Activated CD4-positive, alpha-beta T cell treated with anti-CD3 and anti-CD28 coated beads, Interleukin-2, amount 50 U/mL, for 4 hours (primary cell): ENCODE data around the gene OR2F1.

Experiments
- DNase-seq, 2 experiments: peaks; one replicate each; pipeline ENCODE4 v3.0.0-alpha.2; 2020

OR2F1 gene

DNA sequence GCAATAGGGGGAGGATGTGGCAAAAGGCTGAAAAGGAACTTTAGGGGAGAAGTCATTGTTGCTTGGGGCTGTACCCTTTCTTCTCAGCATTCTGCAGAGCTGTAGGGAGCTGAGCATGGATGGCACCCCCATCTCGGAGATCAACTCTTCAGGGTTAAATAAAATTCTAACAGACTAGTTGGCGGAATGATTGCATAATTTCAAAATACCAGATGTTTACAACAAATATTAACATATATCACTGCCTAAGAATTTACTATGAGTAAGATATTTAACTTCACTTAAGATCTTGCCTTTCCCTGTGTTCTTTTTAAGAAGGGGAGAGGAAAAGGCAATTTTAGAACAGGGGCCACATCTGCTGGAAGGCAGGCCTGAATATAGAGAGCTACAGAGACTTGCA is 509 bp upstream of the OR2F1 start:
- no peak for DNase-seq

DNA sequence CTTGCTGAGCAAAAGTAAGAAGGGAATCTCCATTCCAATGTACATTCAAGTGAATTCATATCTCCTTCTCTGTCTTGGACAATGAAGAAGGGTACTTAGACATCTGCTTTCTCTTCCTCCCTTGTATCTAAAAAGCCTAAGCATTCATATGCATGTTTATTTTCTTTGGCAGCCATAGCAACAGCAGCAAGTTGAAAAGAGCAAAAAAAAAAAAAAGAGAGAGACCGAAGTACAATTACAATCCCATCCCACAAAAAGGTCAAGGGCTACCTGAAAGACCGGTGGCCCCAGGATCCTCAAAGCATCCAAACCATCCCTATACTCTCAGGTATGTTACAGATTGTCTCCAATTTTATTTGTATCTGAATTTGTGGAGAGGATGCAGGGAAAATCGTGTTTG is 4.1 kb downstream of the OR2F1 start:
- no peak for DNase-seq

DNA sequence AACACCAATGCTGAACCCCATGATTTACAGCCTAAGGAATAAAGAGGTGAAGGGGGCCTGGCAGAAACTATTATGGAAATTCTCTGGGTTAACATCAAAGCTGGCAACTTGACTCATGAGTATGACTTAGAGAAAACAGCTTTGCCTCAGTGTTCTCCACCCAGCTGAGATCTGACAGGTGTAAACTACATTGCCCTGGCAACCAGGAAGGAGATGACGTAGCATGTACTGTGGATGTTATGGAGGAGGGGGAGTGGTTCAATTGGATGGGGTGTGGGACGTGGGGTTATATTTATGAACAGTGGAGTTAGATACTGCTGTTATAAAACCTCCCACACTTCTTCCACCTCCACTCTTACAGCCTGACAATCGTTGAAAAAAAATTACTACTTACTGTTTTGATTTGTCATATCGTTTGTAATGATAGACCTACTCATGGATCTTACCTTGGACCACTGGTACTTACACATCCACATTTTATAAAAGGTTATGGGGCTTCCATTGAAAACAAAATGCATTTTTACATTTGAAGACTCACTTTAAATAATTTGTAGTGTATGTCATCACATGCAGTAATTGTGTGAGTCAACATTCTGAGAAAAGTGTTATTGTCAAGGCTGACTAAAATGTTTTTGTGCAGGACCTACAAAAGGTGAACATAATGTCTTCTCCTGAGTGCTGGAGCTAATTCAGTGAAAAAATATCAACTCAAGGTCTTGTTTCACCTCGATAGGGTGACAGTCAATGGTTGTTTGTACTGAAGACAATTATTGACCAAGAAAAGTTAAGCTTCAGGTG is 6.4 kb downstream of the OR2F1 start:
- no peak for DNase-seq

DNA sequence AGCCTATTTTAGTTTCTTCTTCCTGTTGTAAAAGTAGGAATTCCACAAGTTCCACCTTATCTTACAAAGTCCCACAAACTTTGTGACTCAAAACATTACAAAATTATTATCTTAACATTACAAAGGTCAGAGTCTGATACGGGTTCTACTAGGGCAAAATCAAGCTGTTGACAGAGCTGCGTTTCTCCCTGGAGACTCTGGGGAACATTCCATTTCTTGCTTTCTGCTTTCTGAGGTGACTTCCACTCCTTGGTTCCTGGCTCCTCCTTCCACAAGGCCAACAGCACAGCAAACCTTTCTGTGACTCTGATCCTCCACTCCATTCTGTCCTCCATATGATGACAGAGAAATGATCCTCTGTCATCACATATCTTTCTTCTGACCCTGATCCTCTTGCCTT is 10.6 kb downstream of the OR2F1 start:
- no peak for DNase-seq

DNA sequence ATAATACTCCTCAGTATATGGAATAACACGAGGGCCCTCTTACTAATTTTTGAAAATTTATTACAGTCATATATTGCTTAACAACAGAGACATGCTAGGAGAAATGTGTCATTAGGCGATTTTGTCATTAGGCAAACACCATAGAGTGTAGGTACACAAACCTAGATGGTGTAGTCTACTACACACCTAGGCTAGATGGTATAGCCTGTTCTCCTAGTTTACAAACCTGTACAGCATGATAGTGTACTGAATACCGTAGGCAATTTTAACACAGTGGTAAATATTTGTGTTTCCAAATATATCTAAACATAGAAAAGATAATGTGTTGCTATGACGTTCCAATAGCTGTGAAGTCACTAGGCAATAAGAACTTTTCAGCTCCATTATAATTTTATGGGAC is 12.8 kb downstream of the OR2F1 start:
- DNase-seq = no peak

DNA sequence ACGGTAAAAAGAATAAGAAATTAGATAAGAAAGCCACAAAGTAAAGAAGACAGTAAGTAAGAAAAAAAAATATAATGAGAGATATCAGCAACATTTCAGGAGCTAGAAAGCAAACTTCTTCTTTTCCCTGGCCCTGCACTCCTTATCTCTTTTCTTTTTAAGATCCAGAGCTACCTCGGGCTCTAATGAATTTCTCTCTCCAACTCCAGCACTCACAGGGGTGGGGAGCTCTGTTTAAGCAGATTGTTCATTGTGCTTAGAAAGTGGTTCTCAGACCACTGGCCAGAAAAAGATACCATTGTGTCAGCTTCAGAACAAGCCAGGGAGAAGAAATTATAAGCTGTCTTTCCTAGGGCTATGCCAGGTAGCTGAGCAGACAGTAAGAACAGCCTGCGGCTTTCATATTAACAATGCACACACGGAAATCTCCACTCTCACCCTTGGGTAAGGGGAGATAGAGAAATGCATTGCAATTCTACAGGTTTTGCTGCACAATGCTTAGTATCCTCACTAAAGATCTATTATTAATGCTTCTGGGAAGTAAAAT is 19.3 kb downstream of the OR2F1 start:
- no peak for DNase-seq

DNA sequence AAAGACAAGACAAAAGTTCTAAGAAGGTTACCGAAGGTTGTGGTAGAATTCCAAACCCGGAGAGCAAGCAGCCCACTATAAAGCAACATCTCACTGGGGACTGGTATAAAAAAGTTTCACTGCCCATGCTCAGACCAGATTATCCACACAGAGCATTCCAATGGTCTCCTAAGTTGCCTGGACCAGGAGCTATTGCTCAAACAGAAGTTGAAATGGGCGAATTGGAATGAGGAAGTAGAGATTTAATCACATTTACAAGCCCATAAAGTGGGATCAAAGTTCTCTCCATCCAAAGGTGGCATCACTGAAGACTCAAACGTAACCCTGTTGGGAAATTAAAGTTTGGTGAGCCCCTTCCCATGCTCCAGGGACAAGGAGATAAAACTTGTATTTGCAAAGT is 19.8 kb downstream of the OR2F1 start:
- no peak for DNase-seq

DNA sequence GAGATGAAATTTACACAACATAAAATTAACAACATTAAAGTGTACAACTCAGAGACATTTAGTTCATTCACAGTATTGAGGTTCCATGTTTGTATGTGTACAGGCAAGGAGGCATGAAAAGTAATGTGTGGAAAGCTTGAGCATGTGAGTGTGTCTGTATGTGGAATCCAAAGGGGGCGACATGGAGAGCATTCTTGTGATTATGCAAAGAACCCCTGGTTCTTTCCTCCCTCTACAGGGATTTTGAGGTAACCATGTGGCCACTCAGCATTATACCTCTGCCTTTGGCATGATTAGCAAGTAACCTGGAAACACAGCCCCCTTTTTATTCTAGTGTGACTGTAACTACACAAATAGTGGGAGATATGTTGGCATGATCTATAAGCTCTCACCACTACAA is 21.0 kb downstream of the OR2F1 start:
- DNase-seq = no peak

DNA sequence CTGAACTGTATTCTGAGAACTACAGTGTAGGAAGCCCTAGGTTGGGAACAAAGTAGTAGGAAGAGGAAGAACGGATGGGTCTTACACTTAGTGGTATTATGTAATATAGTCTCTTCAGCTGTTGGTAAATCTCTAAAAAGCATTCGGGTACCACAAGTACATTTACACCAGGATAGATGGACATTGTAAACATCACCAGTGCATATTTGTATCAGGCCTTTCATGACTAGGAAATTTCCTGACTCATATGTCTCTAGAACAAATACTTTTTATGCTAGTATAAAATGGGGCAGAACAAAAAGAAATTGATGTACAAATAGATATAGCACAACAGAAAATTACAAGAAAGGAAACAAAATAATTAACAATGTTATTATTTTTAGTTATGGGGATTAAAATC is 23.9 kb downstream of the OR2F1 start:
- DNase-seq = no peak

DNA sequence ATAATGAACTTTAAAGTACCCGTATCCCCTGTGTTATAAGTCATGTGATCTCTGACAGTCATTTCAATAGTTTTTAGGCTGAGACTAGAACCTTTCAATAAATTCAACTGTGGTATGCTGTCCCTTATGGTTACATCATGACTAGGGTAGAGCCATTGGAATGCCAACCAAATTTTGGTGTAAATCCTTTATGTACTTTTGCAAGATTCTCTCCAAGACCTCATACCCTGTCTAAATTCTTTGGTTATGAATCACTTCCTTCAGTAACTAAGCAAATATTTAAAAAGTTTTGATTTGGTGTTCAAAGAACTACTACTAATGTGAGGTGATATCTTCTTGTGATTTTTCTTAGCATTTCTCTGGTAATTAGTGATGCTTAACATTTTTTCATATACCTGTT is 24.7 kb downstream of the OR2F1 start:
- DNase-seq = no peak

DNA sequence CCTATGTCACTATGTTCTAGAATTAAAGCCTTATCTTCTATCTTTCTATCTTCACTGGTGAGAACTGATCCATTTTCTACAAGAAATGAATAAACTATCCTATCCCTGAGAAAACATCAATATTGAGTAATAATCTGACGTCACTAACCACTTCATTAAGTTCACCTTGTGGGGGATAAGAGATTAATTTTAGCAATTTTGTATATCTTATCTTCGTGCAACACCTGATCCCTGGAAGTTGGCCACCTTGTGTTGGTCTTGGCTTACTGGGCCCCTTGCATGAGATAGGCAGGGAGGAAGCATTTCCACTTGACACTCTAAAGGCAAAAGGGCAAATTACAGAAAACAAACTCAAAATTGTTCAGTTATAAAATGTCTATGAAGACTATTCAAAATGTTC is 25.4 kb downstream of the OR2F1 start:
- no peak for DNase-seq

DNA sequence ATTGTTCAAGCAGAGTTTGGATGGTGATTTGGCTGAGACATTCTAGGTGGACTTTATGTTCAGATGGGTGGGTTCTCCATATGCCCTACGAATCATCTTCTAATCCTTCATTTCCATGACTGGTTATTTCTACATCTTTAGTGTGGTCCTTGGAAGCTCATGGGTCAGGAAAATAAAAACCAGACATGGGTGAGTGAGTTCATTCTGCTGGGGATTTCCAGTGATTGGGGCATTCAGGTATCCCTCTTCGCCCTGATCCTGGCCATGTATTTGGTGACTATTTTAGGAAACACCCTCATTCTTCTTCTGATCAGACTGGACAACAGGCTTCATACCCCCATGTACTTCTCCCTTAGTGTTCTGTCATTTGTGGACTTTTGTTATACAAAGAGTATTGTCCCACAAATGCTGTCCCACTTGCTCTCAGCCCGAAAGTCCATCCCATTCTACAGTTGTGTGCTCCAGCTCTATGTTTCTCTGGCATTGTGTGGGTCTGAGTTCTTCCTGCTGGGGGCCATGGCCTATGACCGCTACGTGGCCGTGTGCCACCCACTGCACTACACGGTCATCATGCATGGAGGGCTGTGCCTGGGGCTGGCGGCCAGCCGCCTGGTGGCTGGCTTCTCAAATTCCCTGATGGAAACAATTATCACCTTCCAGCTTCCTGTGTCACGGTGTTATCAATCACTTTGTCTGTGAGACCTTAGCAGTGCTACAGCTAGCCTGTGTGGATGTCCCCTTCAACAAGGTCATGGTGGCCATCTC is 26.3 kb downstream of the OR2F1 start:
- DNase-seq = no peak

DNA sequence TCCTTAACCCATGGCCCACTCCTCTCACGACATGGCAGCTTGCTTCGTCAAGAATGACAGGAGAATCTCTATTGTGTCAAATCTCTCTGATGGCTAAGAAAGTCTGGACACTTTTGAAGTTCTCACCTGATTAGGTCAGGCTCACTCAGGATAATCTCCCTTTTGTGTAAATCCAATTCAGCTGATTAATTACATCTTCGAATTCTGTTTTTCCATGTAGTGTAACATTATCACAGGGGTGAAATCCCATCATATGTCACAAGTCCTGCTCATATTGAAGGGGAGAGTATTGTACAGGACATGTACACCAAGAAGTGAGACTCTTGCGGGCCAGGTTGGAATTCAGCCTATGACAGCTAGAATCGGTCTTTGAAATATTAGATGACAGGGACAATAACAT is 29.3 kb downstream of the OR2F1 start:
- no peak for DNase-seq

DNA sequence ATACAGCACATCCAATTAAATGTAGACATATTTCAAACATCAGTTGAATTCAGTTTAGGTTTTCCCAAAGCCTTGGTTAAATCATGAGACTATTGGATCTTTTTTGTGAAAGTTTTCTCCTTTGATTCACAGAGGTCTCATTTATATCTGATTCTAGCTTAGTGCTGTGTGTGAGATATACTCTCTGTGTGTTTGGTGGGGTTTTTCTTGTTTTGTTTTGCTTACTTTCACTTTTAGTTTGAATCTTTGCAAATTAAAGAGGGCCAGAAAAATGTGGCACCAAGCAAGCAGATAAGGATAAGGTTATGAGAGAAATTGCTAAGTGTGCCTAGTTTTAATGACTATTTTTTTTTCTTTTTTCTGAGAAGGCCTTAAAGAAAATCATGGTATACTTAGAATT is 32.9 kb downstream of the OR2F1 start:
- no peak for DNase-seq

DNA sequence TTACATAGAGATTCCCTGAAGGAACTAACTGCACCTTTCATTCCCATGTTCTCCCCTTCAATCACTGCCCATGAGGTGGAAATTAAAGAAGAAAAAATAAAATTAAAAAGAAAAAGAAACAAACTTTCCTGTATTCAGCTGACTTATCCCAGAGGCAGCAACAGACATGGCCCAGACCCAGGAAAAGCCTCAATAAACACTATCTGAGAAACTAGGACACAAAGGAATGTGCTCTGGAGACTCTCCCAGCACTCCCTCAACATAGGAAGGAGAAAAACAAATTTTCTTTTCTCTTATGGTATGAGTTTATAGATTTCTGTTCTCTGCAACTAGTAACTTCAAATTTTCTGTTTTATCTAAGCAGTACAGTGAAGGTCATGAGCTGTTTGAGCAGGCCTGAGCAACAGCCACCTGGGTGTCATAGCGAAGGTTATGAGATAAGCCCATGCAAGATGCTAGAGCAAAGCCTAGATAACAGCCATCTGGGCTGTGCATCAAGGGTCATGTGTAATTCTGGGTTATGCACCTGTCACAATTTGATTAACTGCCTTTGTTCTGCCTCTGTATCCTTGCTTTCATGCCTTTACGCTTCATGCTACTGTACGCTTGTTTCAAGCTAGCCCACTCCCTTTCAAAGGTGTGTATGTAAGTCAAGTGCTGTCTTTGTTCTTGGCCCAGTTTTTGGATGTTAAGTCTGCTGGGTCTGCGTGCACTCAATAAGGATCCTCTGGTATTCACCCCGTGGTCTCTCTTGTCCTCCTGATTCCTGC is 34.5 kb downstream of the OR2F1 start:
- DNase-seq = no peak

DNA sequence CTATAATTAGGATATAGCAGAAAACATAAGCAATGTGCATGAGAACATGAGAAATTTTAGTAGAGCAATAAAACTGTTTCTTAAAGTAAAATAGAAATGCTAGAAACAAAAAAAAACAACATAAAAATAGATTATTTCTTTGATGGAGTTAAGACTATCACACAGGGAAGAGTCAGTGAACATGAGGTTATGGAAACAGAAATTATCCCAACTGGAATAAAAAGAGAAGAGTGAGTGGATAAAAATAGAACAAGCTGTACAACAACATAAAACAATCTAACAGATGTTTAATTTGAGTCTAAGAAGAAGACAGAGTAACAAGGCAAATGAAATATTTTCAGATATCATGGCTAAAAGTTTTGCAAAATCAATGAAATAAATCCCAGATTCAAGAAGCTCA is 38.0 kb downstream of the OR2F1 start:
- no peak for DNase-seq

DNA sequence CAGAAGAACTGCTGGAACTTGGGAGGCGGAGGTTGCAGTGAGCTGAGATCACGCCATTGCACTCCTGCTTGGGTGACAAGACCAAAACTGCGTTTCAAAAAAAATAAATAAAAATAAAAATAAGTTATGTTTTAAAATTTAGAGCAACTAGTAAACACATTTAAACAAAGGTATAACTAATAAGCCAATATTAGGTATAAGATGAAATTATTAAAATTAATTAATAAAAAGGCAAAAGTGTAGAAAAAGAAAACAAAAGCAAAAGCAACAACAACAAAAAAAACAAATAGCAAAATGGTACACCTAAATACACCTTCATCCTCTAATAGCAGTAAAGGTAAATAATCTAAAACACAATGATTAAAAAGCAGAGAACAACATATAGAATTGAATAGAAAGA is 39.3 kb downstream of the OR2F1 start:
- DNase-seq = no peak

DNA sequence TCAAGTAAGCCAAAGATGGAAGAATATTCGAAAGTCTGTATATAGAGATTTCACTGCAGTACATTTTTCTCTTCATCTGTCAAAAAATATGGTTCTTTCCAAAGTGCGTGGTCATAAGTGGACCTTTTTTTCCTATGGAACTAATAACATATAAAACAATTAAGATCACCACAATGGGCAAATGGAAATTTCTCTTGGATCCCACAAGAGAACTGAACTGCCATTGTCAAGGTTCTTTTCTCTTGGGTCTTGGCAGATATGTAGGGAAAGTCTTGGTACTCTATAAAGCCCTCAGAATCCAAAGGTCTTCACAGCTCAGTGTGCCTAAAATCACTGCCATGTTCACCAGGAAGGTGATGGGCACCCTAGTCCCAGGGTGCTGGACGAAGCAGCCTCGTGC is 45.4 kb downstream of the OR2F1 start, which contains the start of gene OR6B1:
Gene OR6B1 (plus strand): TSS at position 301 of the 400 bp plus-strand sequence. CDS start 3,677 bp downstream, outside the sequence.
- no peak for DNase-seq

DNA sequence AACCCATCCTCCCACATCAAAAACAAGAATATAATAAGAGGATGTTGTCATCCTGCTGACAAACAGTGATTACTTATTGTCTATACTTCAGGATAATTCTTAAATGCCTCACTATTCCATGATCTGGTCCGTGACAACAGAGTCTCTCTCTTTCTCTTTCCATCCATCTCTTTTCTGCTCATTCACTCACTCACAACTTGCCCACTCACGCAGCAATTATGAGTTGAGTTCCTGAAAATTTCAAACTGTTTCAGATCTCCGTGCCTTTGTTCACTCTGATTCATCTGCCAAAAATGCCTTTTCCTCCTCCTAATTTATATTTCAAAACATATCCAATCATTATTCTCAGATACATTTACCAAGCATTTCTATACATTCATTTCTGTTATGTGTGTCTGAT is 46.9 kb downstream of the OR2F1 start:
- DNase-seq = no peak

DNA sequence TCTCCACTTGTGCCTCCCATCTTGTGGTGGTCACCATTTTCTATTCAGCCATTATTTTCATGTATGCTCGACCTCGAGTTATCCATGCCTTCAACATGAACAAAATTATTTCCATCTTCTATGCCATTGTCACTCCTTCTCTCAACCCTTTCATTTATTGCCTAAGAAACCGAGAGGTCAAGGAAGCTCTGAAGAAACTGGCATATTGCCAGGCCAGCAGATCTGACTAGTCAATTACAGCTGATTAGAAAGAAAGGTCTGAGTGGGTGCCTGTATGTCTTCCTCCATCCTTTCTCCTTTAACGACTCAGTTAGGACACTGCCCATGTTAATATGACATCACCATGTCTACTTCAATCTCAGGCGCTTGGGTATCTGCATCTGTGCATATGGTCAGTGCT is 50.1 kb downstream of the OR2F1 start:
- DNase-seq = no peak

DNA sequence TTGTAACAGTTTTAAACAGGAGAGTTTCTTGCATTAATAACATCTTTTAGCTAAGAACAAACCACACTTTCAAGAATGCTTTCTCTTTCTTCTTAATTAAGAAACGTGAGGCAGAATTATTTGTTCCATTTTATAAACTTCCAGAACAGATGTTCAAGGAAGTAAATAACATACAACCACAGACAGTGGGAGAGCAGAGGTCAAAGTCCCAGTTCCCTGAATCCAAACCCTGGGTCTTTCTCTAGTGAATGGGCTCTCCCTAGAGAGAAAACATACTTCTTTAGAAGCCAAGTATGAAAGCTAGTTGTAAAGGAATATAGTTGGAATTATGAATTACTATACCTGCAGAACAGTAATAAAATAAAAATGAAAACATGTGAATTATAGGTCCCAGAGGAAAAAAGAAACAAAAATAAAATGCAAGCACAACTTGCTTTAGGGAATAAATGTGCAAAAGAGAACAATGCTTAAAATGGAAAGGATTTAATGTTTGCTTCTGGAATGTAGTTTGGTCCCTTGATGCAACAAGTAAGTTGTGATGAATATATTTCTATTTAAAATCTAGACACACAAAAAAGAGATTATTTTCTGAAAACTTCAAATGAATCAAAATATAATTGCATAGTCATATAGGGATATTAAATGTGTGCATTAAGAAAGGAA is 51.5 kb downstream of the OR2F1 start:
- DNase-seq = no peak

DNA sequence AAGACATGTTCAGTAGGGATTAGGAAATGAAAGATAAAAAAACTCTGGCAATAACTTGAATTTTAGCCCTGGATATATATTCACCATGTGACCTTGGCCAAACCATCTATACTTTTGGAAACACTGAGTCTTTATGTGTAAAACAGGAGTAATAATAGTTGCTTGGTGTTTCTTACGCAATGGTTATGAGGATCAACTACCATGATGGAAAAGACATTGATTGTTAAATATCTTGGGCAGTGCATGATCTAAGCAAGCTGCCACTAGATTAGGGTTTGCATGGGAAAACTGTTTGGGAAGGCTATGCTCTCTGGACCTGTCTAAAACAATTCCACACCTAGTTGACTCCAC is 52.0 kb downstream of the OR2F1 start:
- no peak for DNase-seq

DNA sequence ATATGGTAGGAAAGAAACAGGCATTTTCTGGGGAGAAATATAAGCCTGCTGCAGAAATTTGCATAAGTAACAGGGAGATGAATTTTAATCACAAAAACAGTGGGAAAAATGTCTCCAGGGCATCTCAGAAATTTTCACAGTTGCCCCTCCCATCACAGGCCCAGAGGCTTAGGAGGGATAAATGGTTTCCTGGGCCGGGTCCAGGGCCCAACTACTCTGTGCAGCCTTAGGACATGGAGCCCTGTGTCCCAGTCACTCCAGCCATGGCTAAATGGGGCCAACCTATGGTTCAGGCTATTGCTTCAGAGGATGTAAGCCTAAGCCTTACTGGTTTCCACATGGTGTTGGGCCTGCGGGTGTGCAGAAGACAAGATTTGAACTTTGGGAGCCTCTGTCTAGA is 54.7 kb downstream of the OR2F1 start:
- DNase-seq = no peak
